ACC112 (cell line): ENCODE data around the gene APOA4.

Experiments
- H2AFZ ChIP-seq: fragments of 200-600 bp; sonication (generic); one replicate; pipeline ENCODE4 v1.6.0; 2017; ENCODE audit warnings: antibody characterized with exemption, low read length; ENCODE audit not compliant: unreplicated experiment
- H3K27ac ChIP-seq: fragments of 200-600 bp; sonication (generic); 2 replicates; pipeline ENCODE4 v1.5.1; 2014; ENCODE audit warnings: low read depth, mild to moderate bottlenecking, antibody characterized with exemption, low read length, moderate library complexity
- H3K27me3 ChIP-seq: fragments of 200-600 bp; sonication (generic); 2 replicates; pipeline ENCODE4 v1.6.1; 2014; ENCODE audit warnings: mild to moderate bottlenecking, antibody characterized with exemption, low read length, moderate library complexity, mixed read lengths; ENCODE audit not compliant: insufficient read depth
- H3K36me3 ChIP-seq: fragments of 200-600 bp; sonication (generic); 2 replicates; pipeline ENCODE4 v1.6.1; 2016; ENCODE audit warnings: mild to moderate bottlenecking, antibody characterized with exemption, low read length, moderate library complexity, mixed read lengths; ENCODE audit not compliant: insufficient read depth
- H3K4me1 ChIP-seq: fragments of 200-600 bp; sonication (generic); one replicate; pipeline ENCODE4 v1.6.1; 2016; ENCODE audit warnings: low read length, mixed read lengths; ENCODE audit not compliant: insufficient read depth, unreplicated experiment, control insufficient read depth
- H3K4me3 ChIP-seq: fragments of 200-600 bp; sonication (generic); 2 replicates; pipeline ENCODE4 v1.5.1; 2014; ENCODE audit warnings: mild to moderate bottlenecking, low read depth, low read length
- H3K79me2 ChIP-seq: fragments of 200-600 bp; sonication (generic); one replicate; pipeline ENCODE4 v1.6.0; 2016; ENCODE audit warnings: low read length; ENCODE audit not compliant: control insufficient read depth, unreplicated experiment, insufficient read depth

APOA4 gene

DNA sequence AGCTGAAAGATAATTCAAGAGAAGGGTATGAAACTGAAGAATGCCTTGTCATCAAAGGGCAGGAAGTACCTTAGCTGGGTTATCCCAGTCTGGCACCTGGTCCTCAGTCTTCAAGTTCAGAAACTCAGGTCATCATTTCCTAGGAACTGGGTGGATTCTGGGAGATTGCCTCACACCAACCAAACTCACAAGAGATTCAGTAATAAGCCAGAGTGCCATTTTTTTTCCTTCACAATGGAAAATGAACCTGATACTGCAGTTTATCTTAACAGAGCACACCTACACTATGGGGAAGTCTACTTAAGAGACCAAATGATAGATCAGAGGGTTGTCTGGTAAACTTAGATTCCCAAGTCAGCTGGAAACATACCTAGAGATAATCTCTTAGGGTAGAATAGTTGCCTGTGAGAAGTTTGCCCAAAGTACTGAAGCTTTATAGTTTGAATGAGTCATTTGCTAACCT, 46.6 kb downstream of the APOA4 start:
- Histone ChIP-seq H3K79me2 (peaks cover 11% of the 10 kb centered on the region), H2AFZ (no peak overlapping the region), H3K27me3 (no peaks in the 10 kb centered on the region), H3K36me3 (peaks cover 35% of the 10 kb centered on the region), H3K27ac (no peak overlapping the region), H3K4me1 (peaks cover 14% of the 10 kb centered on the region), H3K4me3 (no peak overlapping the region)

DNA sequence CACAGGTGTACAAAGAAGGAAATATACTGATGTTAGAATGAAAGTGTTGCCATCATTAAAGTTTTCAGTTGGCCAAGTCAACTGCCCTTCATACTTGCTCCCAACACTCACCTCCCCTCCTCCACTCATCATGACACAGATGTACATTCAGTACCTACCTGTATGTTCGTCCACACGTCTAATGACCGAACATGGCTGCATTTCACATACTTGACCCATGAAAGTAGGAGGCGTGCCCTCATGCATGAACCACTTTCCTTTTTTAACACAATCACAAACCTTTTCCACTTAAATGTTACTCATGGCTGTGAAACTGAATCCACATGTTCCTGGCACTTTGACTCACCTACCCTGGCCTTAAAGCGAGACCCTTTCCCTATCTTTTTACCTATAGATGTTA, 47.1 kb downstream of the APOA4 start:
- peaks cover 17% of the 10 kb centered on the region for H3K4me1 ChIP-seq
- no peak overlapping the region for H2AFZ ChIP-seq
- no peak overlapping the region for H3K27ac ChIP-seq
- peaks cover 30% of the 10 kb centered on the region for H3K36me3 ChIP-seq
- H3K27me3 ChIP-seq: no peaks in the 10 kb centered on the region
- H3K4me3 ChIP-seq: no peak overlapping the region
- H3K79me2 ChIP-seq: peaks cover 16% of the 10 kb centered on the region

DNA sequence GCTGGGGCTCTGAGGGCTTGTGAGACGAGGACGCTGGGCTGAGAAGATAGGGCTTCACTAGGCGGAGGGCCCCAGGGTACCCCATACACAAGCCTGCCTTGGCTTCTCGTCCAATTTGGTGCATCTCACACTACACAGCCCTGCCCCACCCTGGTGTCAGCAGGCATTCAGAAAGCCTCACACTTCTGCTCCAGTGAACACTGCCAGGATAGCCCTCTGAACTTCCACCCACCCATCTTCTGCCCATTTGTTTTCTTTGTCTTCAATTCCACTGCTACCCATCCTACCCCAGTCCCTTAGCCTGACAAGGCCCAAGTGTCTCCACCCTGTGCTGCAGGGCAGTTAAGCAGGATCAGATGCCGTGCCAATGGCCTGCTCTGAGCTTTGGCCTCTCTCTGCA, 48.4 kb downstream of the APOA4 start:
- Histone ChIP-seq H3K27ac (peak overlapping the region; percentile 84; the same call in 1 of the 2 replicates), H3K36me3 (peaks cover 23% of the 10 kb centered on the region), H3K79me2 (peaks cover 25% of the 10 kb centered on the region), H3K27me3 (no peaks in the 10 kb centered on the region), H2AFZ (no peak overlapping the region), H3K4me1 (peaks cover 19% of the 10 kb centered on the region), H3K4me3 (no peak overlapping the region)

DNA sequence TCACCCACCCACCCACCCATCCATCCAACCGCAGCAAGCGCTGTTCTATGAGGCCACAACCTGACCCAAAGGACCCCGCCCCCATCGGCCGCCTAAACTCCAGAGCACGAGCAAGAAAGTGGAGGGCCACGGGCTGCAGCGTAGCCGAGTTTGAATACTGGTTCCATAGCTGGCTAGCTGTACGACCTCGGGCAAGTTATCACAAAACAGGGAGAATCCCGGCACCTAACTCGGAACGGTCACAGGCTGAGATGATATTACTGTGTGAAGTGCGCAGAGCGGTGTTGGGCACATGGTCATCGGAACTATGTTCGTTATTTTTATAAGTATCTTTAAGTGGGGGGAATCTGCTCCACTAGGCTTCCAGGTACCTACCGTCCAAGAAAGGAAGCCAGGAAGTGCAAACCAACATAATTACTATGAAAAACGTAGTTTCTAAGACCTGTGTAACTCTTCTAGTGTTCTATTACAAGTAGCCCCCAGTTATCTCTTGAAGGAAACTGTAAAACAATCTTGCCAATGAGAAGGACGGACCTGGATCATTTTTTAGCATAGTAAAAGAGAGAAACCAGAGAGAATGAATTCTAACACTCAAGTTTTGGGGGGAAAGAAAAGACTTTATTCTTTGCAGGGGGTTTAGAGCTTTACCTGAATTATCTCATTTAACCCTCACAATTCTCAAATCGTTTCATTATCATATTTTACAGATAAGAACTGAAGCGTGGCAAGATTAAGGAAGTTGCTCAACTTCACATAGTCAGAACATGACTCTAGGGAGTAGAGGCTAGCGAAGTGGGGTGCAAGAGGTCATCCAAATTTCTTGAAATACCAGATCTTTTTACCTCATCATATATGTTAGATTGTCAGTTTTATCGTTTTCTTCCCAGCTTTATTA, 49.7 kb downstream of the APOA4 start:
- Histone ChIP-seq H3K27ac (peak overlapping the region; percentile 84), H2AFZ (peak overlapping the region; percentile 72), H3K27me3 (no peaks in the 10 kb centered on the region)

DNA sequence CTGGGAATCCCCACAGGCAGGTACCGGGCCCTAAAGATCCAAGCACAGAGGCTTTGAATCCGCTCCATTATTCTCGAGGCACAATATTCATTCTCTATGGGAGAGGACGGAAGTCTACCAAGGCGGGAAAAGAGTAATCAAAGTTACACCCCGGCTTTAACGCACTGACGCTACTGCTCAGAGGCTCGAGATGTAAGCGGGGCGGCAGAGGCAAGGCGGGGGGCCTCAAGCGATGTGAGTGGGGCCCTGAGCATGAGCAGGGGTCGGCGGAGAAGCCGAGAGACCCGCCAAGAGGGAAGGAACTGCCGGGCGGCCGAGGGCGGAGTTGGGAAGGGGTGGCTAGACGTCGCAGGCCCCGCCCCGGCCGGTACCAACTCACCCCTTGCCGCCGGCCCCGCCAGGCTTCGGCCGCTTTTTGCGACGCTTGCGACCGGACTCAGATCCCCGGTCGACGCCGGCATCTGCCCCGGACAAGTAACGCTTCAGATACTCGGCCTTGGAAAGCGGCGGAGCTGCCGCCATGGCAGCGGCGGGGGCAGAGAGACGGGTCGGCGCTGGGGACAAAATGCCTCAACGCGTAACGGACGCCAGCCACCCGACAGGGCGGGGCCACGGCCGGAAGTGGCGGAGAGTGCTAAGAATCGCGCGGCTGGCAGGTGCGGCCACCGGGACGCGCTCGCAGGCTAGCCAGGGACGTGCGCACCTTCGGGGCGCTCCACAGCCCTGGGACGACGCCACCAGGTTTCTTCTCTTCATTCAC, 50.5 kb downstream of the APOA4 start, which contains the start of gene BUD13:
Gene BUD13 (minus strand): TSS at position 545 of the 760 bp plus-strand sequence. CDS start 23 bp downstream, at position 522.
- peaks cover 7% of the 10 kb centered on the region; the same call in 1 of the 2 replicates for H3K36me3 ChIP-seq
- H3K4me3 ChIP-seq: peak within 1 kb of the TSS; percentile 92
- peaks cover 25% of the 10 kb centered on the region for H3K79me2 ChIP-seq
- no peaks in the 10 kb centered on the region for H3K27me3 ChIP-seq
- H3K4me1 ChIP-seq: peaks cover 19% of the 10 kb centered on the region
- peak within 1 kb of the TSS; percentile 93 for H2AFZ ChIP-seq
- H3K27ac ChIP-seq: peak within 1 kb of the TSS; percentile 89

More for the DNA sequence above, 49.7 kb downstream of the APOA4 start:
- H3K4me1 ChIP-seq: peaks cover 19% of the 10 kb centered on the region
- peaks cover 13% of the 10 kb centered on the region; the same call in 1 of the 2 replicates for H3K36me3 ChIP-seq
- peaks cover 25% of the 10 kb centered on the region for H3K79me2 ChIP-seq
- H3K4me3 ChIP-seq: peak overlapping the region; percentile 92

DNA sequence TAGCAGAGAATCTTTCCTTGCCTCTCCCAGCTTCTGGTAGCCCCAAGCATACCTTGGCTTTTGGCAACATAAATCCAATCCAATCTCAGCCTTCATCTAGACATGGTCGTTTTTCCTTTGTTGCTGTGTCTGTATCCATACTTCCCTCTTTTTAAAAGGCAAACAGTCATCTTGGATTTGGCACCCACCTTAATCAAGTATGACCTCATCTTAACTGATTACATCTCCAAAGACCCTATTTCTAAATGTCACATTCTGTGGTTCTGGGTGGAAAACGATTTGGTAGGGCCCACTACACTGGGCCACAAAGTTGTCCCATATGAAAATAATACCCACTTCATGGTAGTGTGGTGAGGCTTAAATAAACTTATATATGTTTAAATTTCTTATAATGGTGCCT, 51.2 kb downstream of the APOA4 start:
- peak overlapping the region; percentile 89 for H3K27ac ChIP-seq
- peaks cover 7% of the 10 kb centered on the region; the same call in 1 of the 2 replicates for H3K36me3 ChIP-seq
- no peak overlapping the region for H2AFZ ChIP-seq
- no peaks in the 10 kb centered on the region for H3K27me3 ChIP-seq
- H3K4me3 ChIP-seq: peak overlapping the region; percentile 92
- H3K79me2 ChIP-seq: peaks cover 25% of the 10 kb centered on the region
- peaks cover 19% of the 10 kb centered on the region for H3K4me1 ChIP-seq
